Lower lobe of right lung (tissue), 2 donors: ENCODE results near the gene GCDH. TPM values are rescaled to one million over a fixed set of nuclear protein-coding genes. Genes with fewer than 3 reads are reported as not detected.

Experiments
- ATAC-seq, 2 donors: fragments of 200-7000 bp; cut with Tn5 transposase; one replicate each; pipeline ENCODE4 v1.9.1; 2020 to 2022; ENCODE audit warnings: mild to moderate bottlenecking in 2 of 2, moderate library complexity in 2 of 2
- DNase-seq: peaks from one replicate; pipeline ENCODE4 v3.0.0-alpha.2; 2020
- H3K27ac ChIP-seq: fragments of 200-600 bp; one replicate; pipeline ENCODE4 v1.8.0; 2022
- H3K27me3 ChIP-seq: fragments of 200-600 bp; one replicate; pipeline ENCODE4 v1.8.0; 2022; ENCODE audit warnings: low read depth
- H3K36me3 ChIP-seq: fragments of 200-600 bp; one replicate; pipeline ENCODE4 v1.8.0; 2022; ENCODE audit warnings: mild to moderate bottlenecking
- H3K4me1 ChIP-seq: fragments of 200-600 bp; one replicate; pipeline ENCODE4 v1.8.0; 2022
- H3K4me3 ChIP-seq: fragments of 200-600 bp; one replicate; pipeline ENCODE4 v1.8.0; 2022; ENCODE audit warnings: mild to moderate bottlenecking
- H3K9me3 ChIP-seq: fragments of 200-600 bp; one replicate; pipeline ENCODE4 v1.8.0; 2022
- CTCF ChIP-seq: fragments of 200-600 bp; IDR thresholded peaks from one replicate; pipeline ENCODE4 v1.8.0; 2022; ENCODE audit warnings: antibody characterized with exemption, mild to moderate bottlenecking
- intact Hi-C: fragments of 100-400 bp; cut with DNase I; formaldehyde crosslinking; loops from one replicate; pipeline ENCODE4 v1.11.0; 2022
- total RNA-seq: library from RNA; stranded (reverse); fragmentation: NEBNext Ultra II Directional; extraction: Animal tissue kit (Norgen Biotek cat#: 25700); gene quantifications from one replicate; pipeline ENCODE4 v1.2.1, GENCODE V29; 2021
- donor health status: DM: no; HTN: yes; CAD: no; lungs with severe emphysema.

Gene GCDH
- total RNA-seq, 1 donor from 2014 or later = 23.9 TPM

DNA sequence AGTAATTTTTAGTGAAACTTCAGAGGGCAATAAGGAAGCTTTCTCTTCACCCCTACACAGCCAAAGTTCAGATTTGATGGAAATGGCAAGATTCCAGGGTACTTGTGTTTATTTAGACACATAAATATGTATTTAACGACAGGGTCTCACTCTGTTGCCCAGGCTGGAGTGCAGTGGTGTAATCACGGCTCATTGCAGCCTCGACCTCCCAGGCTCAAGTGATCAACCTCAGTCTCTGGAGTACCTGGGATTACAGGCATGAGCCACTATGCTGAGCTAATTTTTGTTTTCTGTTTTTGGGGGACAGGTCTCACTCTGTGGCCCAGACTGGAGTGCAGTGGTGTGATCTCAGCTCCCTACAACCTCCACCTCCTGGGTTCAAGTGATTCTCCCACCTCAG is 30.1 kb downstream of the GCDH start:
- intact Hi-C loops = no loop called here
- no peak for ATAC-seq

GRCh38 chr19:12922959-12923358 is 32.0 kb downstream of the GCDH start:
- no peak overlapping the region for H3K27ac ChIP-seq
- H3K4me3 ChIP-seq = no peak overlapping the region
- no peak for TF ChIP-seq CTCF
- no peak for ATAC-seq
- H3K36me3 ChIP-seq = peaks cover 60% of the 10 kb centered on the region
- no peak for DNase-seq
- no peaks in the 10 kb centered on the region for H3K9me3 ChIP-seq
- intact Hi-C loops = no loop called here
- peaks cover 6% of the 10 kb centered on the region for H3K4me1 ChIP-seq
- H3K27me3 ChIP-seq = no peaks in the 10 kb centered on the region

More for the DNA sequence above, 30.1 kb downstream of the GCDH start:
- no peak for TF ChIP-seq CTCF
- H3K4me3 ChIP-seq = no peak overlapping the region
- peaks cover 6% of the 10 kb centered on the region for H3K4me1 ChIP-seq
- H3K36me3 ChIP-seq = peaks cover 41% of the 10 kb centered on the region
- no peak for DNase-seq
- H3K27ac ChIP-seq = no peak overlapping the region
- H3K27me3 ChIP-seq = no peaks in the 10 kb centered on the region
- H3K9me3 ChIP-seq = no peaks in the 10 kb centered on the region

DNA sequence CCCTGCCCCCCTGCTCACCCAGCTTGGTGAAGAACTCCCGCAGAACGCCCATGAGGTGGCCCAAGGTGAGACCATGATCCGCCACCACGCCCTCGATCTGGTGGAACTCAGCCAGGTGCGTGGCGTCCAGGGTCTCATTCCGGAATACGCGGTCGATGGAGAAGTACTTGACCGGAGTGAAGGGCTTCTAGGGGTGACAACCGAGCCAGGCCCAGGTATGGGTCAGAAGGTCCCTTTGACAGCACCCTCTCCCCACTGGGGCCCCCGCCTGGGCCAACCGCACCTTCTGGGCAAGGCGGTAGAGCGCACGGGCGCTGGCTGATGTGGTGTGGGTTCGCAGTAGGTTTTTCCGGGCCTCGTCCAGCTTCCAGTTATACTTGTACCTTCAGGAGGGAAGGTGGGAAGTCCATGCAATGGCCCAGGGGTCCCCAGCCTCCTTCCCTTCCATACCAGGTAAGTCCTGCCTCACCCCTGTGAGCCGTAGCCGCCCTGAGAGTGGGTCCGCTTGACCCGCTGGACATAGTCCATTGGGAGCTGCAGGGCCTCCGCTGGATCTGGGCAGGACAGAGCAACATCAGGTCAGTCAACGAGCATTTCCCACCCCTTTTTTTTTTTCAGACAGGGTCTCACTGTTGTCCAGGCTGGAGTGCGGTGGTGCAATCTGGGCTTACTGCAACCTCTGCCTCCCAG is 33.8 kb downstream of the GCDH start:
- Histone ChIP-seq H3K27ac (no peak overlapping the region), H3K36me3 (peaks cover 78% of the 10 kb centered on the region), H3K27me3 (no peaks in the 10 kb centered on the region), H3K4me3 (no peak overlapping the region), H3K4me1 (no peaks in the 10 kb centered on the region), H3K9me3 (no peaks in the 10 kb centered on the region)
- ATAC-seq (no peak), DNase-seq (no peak)
- intact Hi-C loops = no loop called here
- TF ChIP-seq CTCF = no peak

DNA sequence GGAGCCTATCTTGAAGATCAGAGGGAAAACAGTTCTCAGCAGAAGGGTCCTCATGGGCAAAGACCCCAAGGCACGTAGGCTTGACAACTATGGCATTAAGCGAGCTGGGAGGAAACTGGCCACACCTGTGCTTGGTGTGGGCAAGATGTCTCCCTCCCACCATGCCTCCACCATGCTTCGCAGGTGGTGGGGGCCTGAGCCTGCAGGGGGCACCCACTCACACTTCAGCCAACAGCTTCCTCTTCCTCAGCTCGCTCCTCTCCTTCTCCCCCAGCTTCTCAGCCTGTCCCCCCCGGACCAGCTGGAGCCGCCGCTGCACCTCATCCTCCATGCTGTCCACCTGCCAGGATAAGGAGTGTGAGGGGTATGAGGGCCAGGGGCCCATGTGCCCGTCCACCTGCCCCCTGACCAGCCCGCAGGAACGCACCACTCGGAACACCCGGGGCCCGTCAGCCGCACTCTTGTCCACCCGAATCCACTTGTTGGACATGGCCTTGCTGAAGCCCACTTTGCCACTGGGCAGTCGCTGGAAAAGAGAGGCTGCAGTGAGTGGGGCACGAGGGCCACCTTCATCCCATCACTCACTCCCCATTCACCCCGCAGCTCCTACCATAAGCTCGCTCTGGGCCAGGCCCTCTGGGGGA is 39.2 kb downstream of the GCDH start:
- Histone ChIP-seq H3K4me3 (no peak overlapping the region), H3K36me3 (peaks cover 60% of the 10 kb centered on the region), H3K27me3 (no peaks in the 10 kb centered on the region), H3K4me1 (peaks cover 16% of the 10 kb centered on the region), H3K9me3 (no peaks in the 10 kb centered on the region), H3K27ac (no peak overlapping the region)
- no peak for TF ChIP-seq CTCF
- no peak for ATAC-seq
- DNase-seq = no peak
- intact Hi-C loops = no loop called here

GRCh38 chr19:12932392-12933286 is 41.7 kb downstream of the GCDH start:
- H3K4me1 ChIP-seq = peaks cover 23% of the 10 kb centered on the region
- intact Hi-C loops = no loop called here
- DNase-seq = no peak
- H3K36me3 ChIP-seq = peaks cover 35% of the 10 kb centered on the region
- H3K9me3 ChIP-seq = no peaks in the 10 kb centered on the region
- peak overlapping the region; percentile 83 for H3K27ac ChIP-seq
- H3K4me3 ChIP-seq = peak overlapping the region; percentile 94
- H3K27me3 ChIP-seq = no peaks in the 10 kb centered on the region
- TF ChIP-seq CTCF = no peak
- no peak for ATAC-seq
